Activated T-cell treated with anti-CD3 and anti-CD28 coated beads, Interleukin-2, amount 50 U/mL, for 24 hours (primary cell): ENCODE data around the gene DUSP6.

Source experiments
- DNase-seq: peaks from one replicate; pipeline ENCODE4 v3.0.0-alpha.2; 2020
- H3K27ac Mint-ChIP-seq: 2 replicates; pipeline ENCODE4 v1.8.0; 2020; ENCODE audit warnings: mild to moderate bottlenecking, mixed read lengths
- H3K27me3 Mint-ChIP-seq: 2 replicates; pipeline ENCODE4 v1.8.0; 2020; ENCODE audit warnings: mixed read lengths
- H3K36me3 Mint-ChIP-seq: 2 replicates; pipeline ENCODE4 v1.8.0; 2020; ENCODE audit warnings: low read depth, mixed read lengths
- H3K4me1 Mint-ChIP-seq: 2 replicates; pipeline ENCODE4 v1.8.0; 2020; ENCODE audit warnings: low read depth, mixed read lengths
- H3K4me3 Mint-ChIP-seq: 2 replicates; pipeline ENCODE4 v1.8.0; 2020; ENCODE audit warnings: mild to moderate bottlenecking, moderate library complexity, mixed read lengths
- H3K9me3 Mint-ChIP-seq: 2 replicates; pipeline ENCODE4 v1.8.0; 2020; ENCODE audit warnings: mixed read lengths

Gene DUSP6

GRCh38 chr12:89352492-89353187 lies at the start of gene DUSP6:
Gene DUSP6, minus strand, starts transcription at chr12:89352501. Its CDS starts 462 bp downstream, at chr12:89352039.
- Mint-ChIP-seq H3K4me1 (peaks cover 61% of the 10 kb centered on the region), H3K9me3 (no peaks in the 10 kb centered on the region), H3K4me3 (peak within 1 kb of the TSS; percentile 96), H3K27me3 (peaks cover 2% of the 10 kb centered on the region), H3K36me3 (peaks cover 48% of the 10 kb centered on the region), H3K27ac (peak within 1 kb of the TSS; percentile 96)
- peak; percentile 88 for DNase-seq

GRCh38 chr12:89401433-89402058 lies 49.2 kb upstream of the DUSP6 start:
- Mint-ChIP-seq H3K4me1 (peaks cover 14% of the 10 kb centered on the region), H3K27ac (no peak overlapping the region), H3K36me3 (no peaks in the 10 kb centered on the region), H3K27me3 (no peaks in the 10 kb centered on the region), H3K4me3 (no peak overlapping the region), H3K9me3 (no peaks in the 10 kb centered on the region)
- DNase-seq, result no peak

- peaks cover 15% of the 10 kb centered on the region for H3K4me1 Mint-ChIP-seq
- no peaks in the 10 kb centered on the region for H3K27me3 Mint-ChIP-seq
- H3K9me3 Mint-ChIP-seq, result no peaks in the 10 kb centered on the region
- no peak overlapping the region for H3K27ac Mint-ChIP-seq
- no peak for DNase-seq
- H3K4me3 Mint-ChIP-seq, result no peak overlapping the region
- H3K36me3 Mint-ChIP-seq, result no peaks in the 10 kb centered on the region
Observed at GRCh38 chr12:89400415-89400814, 48.1 kb upstream of the DUSP6 start.

- no peak for DNase-seq
- Mint-ChIP-seq H3K27ac (no peak overlapping the region), H3K27me3 (no peaks in the 10 kb centered on the region), H3K9me3 (no peaks in the 10 kb centered on the region), H3K36me3 (no peaks in the 10 kb centered on the region), H3K4me3 (no peak overlapping the region), H3K4me1 (peaks cover 24% of the 10 kb centered on the region)
Observed at GRCh38 chr12:89395712-89396111, 43.4 kb upstream of the DUSP6 start.

- Mint-ChIP-seq H3K27me3 (no peaks in the 10 kb centered on the region), H3K4me1 (peaks cover 40% of the 10 kb centered on the region), H3K4me3 (no peak overlapping the region), H3K9me3 (no peaks in the 10 kb centered on the region), H3K36me3 (no peaks in the 10 kb centered on the region), H3K27ac (no peak overlapping the region)
- no peak for DNase-seq
Observed at GRCh38 chr12:89393551-89394121, 41.3 kb upstream of the DUSP6 start.

GRCh38 chr12:89392391-89392790 lies 40.1 kb upstream of the DUSP6 start:
- no peak overlapping the region for H3K27ac Mint-ChIP-seq
- H3K27me3 Mint-ChIP-seq, result no peaks in the 10 kb centered on the region
- no peaks in the 10 kb centered on the region for H3K36me3 Mint-ChIP-seq
- H3K4me3 Mint-ChIP-seq, result no peak overlapping the region
- DNase-seq, result no peak
- no peaks in the 10 kb centered on the region for H3K9me3 Mint-ChIP-seq
- peaks cover 28% of the 10 kb centered on the region for H3K4me1 Mint-ChIP-seq

- H3K4me3 Mint-ChIP-seq, result no peak overlapping the region
- no peak overlapping the region for H3K27ac Mint-ChIP-seq
- H3K36me3 Mint-ChIP-seq, result no peaks in the 10 kb centered on the region
- DNase-seq, result no peak
- H3K9me3 Mint-ChIP-seq, result no peaks in the 10 kb centered on the region
- H3K27me3 Mint-ChIP-seq, result no peaks in the 10 kb centered on the region
- peaks cover 27% of the 10 kb centered on the region for H3K4me1 Mint-ChIP-seq
Observed at GRCh38 chr12:89391726-89392336, 39.5 kb upstream of the DUSP6 start.

- Mint-ChIP-seq H3K27ac (peak overlapping the region; percentile 22), H3K9me3 (no peaks in the 10 kb centered on the region), H3K27me3 (no peaks in the 10 kb centered on the region), H3K4me1 (peaks cover 26% of the 10 kb centered on the region), H3K36me3 (no peaks in the 10 kb centered on the region), H3K4me3 (no peak overlapping the region)
- DNase-seq, result no peak
Observed at GRCh38 chr12:89390802-89391673, 38.7 kb upstream of the DUSP6 start.

GRCh38 chr12:89389755-89390661 lies 37.7 kb upstream of the DUSP6 start:
- no peak for DNase-seq
- H3K27me3 Mint-ChIP-seq, result no peaks in the 10 kb centered on the region
- H3K36me3 Mint-ChIP-seq, result no peaks in the 10 kb centered on the region
- H3K9me3 Mint-ChIP-seq, result no peaks in the 10 kb centered on the region
- peaks cover 26% of the 10 kb centered on the region for H3K4me1 Mint-ChIP-seq
- no peak overlapping the region for H3K4me3 Mint-ChIP-seq
- no peak overlapping the region for H3K27ac Mint-ChIP-seq

GRCh38 chr12:89386138-89386537 lies 33.8 kb upstream of the DUSP6 start:
- peaks cover 21% of the 10 kb centered on the region for H3K4me1 Mint-ChIP-seq
- H3K27me3 Mint-ChIP-seq, result no peaks in the 10 kb centered on the region
- no peaks in the 10 kb centered on the region for H3K9me3 Mint-ChIP-seq
- H3K36me3 Mint-ChIP-seq, result no peaks in the 10 kb centered on the region
- DNase-seq, result no peak
- H3K4me3 Mint-ChIP-seq, result no peak overlapping the region
- H3K27ac Mint-ChIP-seq, result no peak overlapping the region

- no peak for DNase-seq
- Mint-ChIP-seq H3K27ac (no peak overlapping the region), H3K27me3 (no peaks in the 10 kb centered on the region), H3K9me3 (no peaks in the 10 kb centered on the region), H3K36me3 (no peaks in the 10 kb centered on the region), H3K4me3 (no peak overlapping the region), H3K4me1 (peaks cover 8% of the 10 kb centered on the region)
Observed at GRCh38 chr12:89384807-89385206, 32.5 kb upstream of the DUSP6 start.

- H3K4me1 Mint-ChIP-seq, result peaks cover 2% of the 10 kb centered on the region
- no peak for DNase-seq
- no peaks in the 10 kb centered on the region for H3K27me3 Mint-ChIP-seq
- no peaks in the 10 kb centered on the region for H3K36me3 Mint-ChIP-seq
- H3K27ac Mint-ChIP-seq, result no peak overlapping the region
- H3K4me3 Mint-ChIP-seq, result no peak overlapping the region
- H3K9me3 Mint-ChIP-seq, result no peaks in the 10 kb centered on the region
Observed at GRCh38 chr12:89384050-89384758, 31.9 kb upstream of the DUSP6 start.
